Activated naive CD8-positive, alpha-beta T cell (primary cell): ENCODE results near the gene RBL2.
"Not testable (repeated sequence)": the region's sequence is repeated elsewhere in the genome, so short reads cannot be mapped to it uniquely, and the experiment has no call there.

Experiments used
- H3K27ac Mint-ChIP-seq: one replicate; pipeline ENCODE4 v1.8.0; 2021; ENCODE audit warnings: mixed read lengths
- H3K27me3 Mint-ChIP-seq: one replicate; pipeline ENCODE4 v1.8.0; 2021; ENCODE audit warnings: mixed read lengths
- H3K36me3 Mint-ChIP-seq: one replicate; pipeline ENCODE4 v1.8.0; 2021; ENCODE audit warnings: mixed read lengths
- H3K4me1 Mint-ChIP-seq: one replicate; pipeline ENCODE4 v1.8.0; 2021; ENCODE audit warnings: low read depth, mixed read lengths
- H3K4me3 Mint-ChIP-seq: one replicate; pipeline ENCODE4 v1.8.0; 2021; ENCODE audit warnings: mild to moderate bottlenecking, mixed read lengths
- H3K9me3 Mint-ChIP-seq: one replicate; pipeline ENCODE4 v1.8.0; 2021; ENCODE audit warnings: low read depth, mixed read lengths

RBL2 gene, protein sequence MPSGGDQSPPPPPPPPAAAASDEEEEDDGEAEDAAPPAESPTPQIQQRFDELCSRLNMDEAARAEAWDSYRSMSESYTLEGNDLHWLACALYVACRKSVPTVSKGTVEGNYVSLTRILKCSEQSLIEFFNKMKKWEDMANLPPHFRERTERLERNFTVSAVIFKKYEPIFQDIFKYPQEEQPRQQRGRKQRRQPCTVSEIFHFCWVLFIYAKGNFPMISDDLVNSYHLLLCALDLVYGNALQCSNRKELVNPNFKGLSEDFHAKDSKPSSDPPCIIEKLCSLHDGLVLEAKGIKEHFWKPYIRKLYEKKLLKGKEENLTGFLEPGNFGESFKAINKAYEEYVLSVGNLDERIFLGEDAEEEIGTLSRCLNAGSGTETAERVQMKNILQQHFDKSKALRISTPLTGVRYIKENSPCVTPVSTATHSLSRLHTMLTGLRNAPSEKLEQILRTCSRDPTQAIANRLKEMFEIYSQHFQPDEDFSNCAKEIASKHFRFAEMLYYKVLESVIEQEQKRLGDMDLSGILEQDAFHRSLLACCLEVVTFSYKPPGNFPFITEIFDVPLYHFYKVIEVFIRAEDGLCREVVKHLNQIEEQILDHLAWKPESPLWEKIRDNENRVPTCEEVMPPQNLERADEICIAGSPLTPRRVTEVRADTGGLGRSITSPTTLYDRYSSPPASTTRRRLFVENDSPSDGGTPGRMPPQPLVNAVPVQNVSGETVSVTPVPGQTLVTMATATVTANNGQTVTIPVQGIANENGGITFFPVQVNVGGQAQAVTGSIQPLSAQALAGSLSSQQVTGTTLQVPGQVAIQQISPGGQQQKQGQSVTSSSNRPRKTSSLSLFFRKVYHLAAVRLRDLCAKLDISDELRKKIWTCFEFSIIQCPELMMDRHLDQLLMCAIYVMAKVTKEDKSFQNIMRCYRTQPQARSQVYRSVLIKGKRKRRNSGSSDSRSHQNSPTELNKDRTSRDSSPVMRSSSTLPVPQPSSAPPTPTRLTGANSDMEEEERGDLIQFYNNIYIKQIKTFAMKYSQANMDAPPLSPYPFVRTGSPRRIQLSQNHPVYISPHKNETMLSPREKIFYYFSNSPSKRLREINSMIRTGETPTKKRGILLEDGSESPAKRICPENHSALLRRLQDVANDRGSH

GRCh38 chr16:53434377-53435065, at the start of gene RBL2:
TSS of gene RBL2 (plus strand) at chr16:53434471. CDS start at chr16:53434557, 86 bp downstream.
- Mint-ChIP-seq H3K4me1 (peaks cover 45% of the 10 kb centered on the region), H3K27ac (peak within 1 kb of the TSS; percentile 97), H3K4me3 (peak within 1 kb of the TSS; percentile 97), H3K27me3 (no peaks in the 10 kb centered on the region), H3K9me3 (no peaks in the 10 kb centered on the region), H3K36me3 (peaks cover 3% of the 10 kb centered on the region)

DNA sequence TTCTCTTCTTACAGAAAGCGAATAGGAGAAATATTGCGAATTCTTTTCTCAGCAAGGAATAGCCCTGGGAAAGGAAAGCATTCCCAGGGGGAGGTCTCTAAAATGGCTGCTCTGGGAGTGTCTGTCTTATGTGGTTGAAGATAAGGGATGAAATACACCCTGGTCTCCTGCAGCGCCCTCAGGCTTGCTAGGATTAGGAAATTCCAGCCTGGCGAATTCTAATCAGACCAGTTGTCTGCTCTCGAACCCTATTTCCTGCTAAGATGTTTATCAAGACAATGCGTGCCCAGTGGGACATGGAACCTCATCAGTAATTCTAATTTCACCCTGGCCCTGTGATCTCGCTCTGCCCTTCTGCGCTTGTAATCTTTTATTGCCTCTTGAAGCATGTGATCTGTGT, 49.7 kb upstream of the RBL2 start:
- H3K36me3 Mint-ChIP-seq = peaks cover 28% of the 10 kb centered on the region
- not testable (repeated sequence) for H3K27ac Mint-ChIP-seq, H3K4me3 Mint-ChIP-seq, H3K27me3 Mint-ChIP-seq
- H3K9me3 Mint-ChIP-seq = peaks cover 17% of the 10 kb centered on the region
- H3K4me1 Mint-ChIP-seq = peaks cover 12% of the 10 kb centered on the region

DNA sequence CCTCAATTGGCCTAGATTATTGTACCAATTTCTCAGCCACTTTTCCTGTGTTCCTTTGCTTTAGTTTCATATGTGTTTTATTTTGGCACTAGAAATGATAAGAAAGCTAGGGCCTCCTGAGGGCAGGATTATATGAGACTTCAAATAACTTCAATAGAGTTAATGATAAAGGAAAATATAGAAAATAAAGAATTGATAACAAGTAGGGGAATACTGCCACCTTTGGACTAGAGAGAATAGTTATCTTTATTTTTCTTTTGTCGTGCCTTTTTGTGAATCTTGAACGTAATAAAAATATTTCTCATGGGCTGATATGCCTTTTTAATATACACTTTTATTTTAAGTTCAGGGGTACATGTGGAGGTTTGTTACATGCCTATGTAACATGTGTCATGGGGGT, 29.3 kb upstream of the RBL2 start:
- Mint-ChIP-seq H3K9me3 (no peaks in the 10 kb centered on the region), H3K4me1 (no peaks in the 10 kb centered on the region), H3K4me3 (no peak overlapping the region), H3K27me3 (no peaks in the 10 kb centered on the region), H3K27ac (no peak overlapping the region), H3K36me3 (no peaks in the 10 kb centered on the region)

GRCh38 chr16:53412549-53412948, 21.7 kb upstream of the RBL2 start:
- Mint-ChIP-seq H3K27me3 (no peaks in the 10 kb centered on the region), H3K27ac (no peak overlapping the region), H3K4me3 (no peak overlapping the region), H3K9me3 (no peaks in the 10 kb centered on the region), H3K4me1 (no peaks in the 10 kb centered on the region), H3K36me3 (peaks cover 2% of the 10 kb centered on the region)

DNA sequence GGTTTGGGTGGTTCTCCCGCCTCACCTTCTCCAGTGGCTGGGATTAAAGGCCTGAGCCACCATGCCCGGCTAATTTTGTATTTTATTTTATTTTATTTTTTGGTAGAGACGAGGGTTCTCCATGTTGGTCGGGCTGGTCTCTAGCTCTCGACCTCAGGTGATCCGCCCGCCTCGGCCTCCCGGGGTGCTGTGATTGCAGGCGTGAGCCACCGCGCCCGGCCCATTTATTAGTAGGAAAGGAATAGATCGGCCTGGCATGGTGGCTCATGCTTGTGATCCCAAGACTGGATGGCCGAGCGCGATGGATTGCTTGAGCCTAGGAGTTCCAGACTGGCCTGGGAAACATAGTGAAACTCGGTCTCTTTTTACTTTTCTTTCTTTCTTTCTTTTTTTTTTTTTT, 20.4 kb upstream of the RBL2 start:
- no peaks in the 10 kb centered on the region for H3K4me1 Mint-ChIP-seq
- H3K9me3 Mint-ChIP-seq = no peaks in the 10 kb centered on the region
- no peak overlapping the region for H3K27ac Mint-ChIP-seq
- H3K27me3 Mint-ChIP-seq = no peaks in the 10 kb centered on the region
- H3K36me3 Mint-ChIP-seq = peaks cover 2% of the 10 kb centered on the region
- no peak overlapping the region for H3K4me3 Mint-ChIP-seq

DNA sequence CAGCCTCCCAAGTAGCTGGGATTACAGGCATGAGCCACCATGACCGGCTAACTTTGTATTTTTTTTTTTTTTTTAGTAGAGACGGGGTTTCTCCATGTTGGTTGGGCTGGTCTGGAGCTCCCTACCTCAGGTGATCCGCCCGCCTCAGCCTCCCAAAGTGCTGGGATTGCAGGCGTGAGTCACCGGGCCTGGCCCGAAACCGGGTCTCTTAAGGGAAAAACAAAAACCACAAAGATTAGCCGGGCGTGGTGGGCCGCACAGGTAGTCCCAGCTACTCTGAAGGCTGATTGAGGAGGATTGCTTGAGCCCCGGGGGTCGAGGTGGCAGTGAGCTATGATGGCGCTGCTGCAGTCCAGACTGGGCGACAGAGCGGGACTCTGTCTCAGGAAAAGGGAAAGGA, 19.9 kb upstream of the RBL2 start:
- Mint-ChIP-seq H3K4me1 (no peaks in the 10 kb centered on the region), H3K36me3 (peaks cover 2% of the 10 kb centered on the region), H3K27me3 (no peaks in the 10 kb centered on the region), H3K4me3 (no peak overlapping the region), H3K9me3 (no peaks in the 10 kb centered on the region), H3K27ac (no peak overlapping the region)

GRCh38 chr16:53415504-53415903, 18.8 kb upstream of the RBL2 start:
- Mint-ChIP-seq H3K4me3 (no peak overlapping the region), H3K27ac (no peak overlapping the region), H3K27me3 (no peaks in the 10 kb centered on the region), H3K36me3 (peaks cover 2% of the 10 kb centered on the region), H3K9me3 (no peaks in the 10 kb centered on the region), H3K4me1 (no peaks in the 10 kb centered on the region)

- H3K4me3 Mint-ChIP-seq = no peak overlapping the region
- H3K4me1 Mint-ChIP-seq = no peaks in the 10 kb centered on the region
- H3K27ac Mint-ChIP-seq = no peak overlapping the region
- no peaks in the 10 kb centered on the region for H3K36me3 Mint-ChIP-seq
- H3K27me3 Mint-ChIP-seq = no peaks in the 10 kb centered on the region
- no peaks in the 10 kb centered on the region for H3K9me3 Mint-ChIP-seq
These were observed 17.3 kb upstream of the RBL2 start for GRCh38 chr16:53417011-53417410.

DNA sequence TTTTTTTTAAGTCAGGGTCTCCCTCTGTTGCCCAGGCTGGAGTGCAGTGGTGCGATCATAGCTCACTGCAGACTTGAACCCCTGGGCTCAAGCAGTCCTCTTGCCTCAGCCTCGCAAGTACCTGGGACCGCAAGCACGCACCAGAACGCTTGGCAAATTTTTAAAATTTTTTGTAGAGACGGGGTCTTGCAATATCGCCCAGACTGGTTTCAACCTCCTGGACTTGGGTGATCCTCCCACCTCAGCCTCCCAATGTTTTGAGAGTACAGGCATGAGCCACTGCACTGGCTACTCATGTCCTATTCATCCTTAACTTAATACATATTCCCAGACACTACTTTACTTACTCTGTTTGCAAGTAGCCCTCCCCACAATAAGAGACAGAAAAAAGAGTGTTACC, 16.3 kb upstream of the RBL2 start:
- Mint-ChIP-seq H3K4me3 (no peak overlapping the region), H3K27ac (no peak overlapping the region), H3K9me3 (no peaks in the 10 kb centered on the region)

GRCh38 chr16:53419383-53419709, 14.9 kb upstream of the RBL2 start:
- not testable (repeated sequence) for H3K27ac Mint-ChIP-seq

More for the DNA sequence above, 16.3 kb upstream of the RBL2 start:
- H3K36me3 Mint-ChIP-seq = no peaks in the 10 kb centered on the region
- H3K27me3 Mint-ChIP-seq = no peaks in the 10 kb centered on the region
- H3K4me1 Mint-ChIP-seq = no peaks in the 10 kb centered on the region

GRCh38 chr16:53421248-53421647, 13.0 kb upstream of the RBL2 start:
- no peaks in the 10 kb centered on the region for H3K4me1 Mint-ChIP-seq
- H3K27ac Mint-ChIP-seq = no peak overlapping the region
- no peaks in the 10 kb centered on the region for H3K9me3 Mint-ChIP-seq
- H3K27me3 Mint-ChIP-seq = no peaks in the 10 kb centered on the region
- no peaks in the 10 kb centered on the region for H3K36me3 Mint-ChIP-seq
- no peak overlapping the region for H3K4me3 Mint-ChIP-seq

More at GRCh38 chr16:53419383-53419709, 14.9 kb upstream of the RBL2 start:
- H3K9me3 Mint-ChIP-seq, H3K4me1 Mint-ChIP-seq, H3K27me3 Mint-ChIP-seq, H3K4me3 Mint-ChIP-seq, H3K36me3 Mint-ChIP-seq: not testable (repeated sequence)

DNA sequence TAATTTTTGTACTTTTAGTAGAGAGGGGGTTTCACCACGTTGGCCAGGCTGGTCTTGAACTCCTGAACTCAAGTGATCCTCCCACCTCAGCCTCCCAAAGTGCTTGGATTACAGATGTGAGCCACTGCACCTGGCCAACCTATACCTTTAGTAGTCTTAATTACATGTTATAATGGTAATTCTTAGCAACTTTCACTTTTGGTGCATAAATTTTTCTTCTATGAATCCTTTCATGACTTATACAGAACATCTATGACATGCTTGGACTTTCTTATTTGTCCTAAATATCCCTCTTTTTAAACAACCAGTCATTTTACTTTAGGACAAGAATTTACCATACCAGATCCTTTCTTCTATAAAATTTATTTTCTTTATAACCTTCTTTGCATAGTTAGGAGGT, 10.3 kb upstream of the RBL2 start:
- H3K4me3 Mint-ChIP-seq, H3K4me1 Mint-ChIP-seq, H3K27me3 Mint-ChIP-seq, H3K27ac Mint-ChIP-seq, H3K9me3 Mint-ChIP-seq, H3K36me3 Mint-ChIP-seq: not testable (repeated sequence)

DNA sequence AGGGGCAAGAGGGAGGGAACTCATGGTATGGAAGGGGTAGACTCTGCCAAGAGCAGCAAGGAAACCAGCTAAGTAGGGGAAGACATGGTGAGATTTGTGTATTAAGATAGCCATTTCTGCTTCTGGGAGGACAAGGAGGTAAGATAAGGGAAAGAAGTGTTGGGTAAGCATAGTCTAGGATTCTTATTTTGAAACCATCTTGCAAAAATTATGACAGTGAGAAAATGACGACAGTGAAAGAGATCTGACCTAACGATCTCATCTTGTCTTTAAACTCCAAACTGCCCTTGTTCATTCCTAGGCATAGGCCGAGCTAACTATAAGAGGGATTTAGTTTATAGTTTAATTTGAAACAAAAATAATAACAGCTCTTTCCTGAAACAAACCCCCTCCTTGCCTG, 5.6 kb upstream of the RBL2 start:
- no peak overlapping the region for H3K4me3 Mint-ChIP-seq
- no peaks in the 10 kb centered on the region for H3K9me3 Mint-ChIP-seq
- H3K27ac Mint-ChIP-seq = no peak overlapping the region
- peaks cover 3% of the 10 kb centered on the region for H3K36me3 Mint-ChIP-seq
- peaks cover 2% of the 10 kb centered on the region for H3K4me1 Mint-ChIP-seq
- no peaks in the 10 kb centered on the region for H3K27me3 Mint-ChIP-seq

DNA sequence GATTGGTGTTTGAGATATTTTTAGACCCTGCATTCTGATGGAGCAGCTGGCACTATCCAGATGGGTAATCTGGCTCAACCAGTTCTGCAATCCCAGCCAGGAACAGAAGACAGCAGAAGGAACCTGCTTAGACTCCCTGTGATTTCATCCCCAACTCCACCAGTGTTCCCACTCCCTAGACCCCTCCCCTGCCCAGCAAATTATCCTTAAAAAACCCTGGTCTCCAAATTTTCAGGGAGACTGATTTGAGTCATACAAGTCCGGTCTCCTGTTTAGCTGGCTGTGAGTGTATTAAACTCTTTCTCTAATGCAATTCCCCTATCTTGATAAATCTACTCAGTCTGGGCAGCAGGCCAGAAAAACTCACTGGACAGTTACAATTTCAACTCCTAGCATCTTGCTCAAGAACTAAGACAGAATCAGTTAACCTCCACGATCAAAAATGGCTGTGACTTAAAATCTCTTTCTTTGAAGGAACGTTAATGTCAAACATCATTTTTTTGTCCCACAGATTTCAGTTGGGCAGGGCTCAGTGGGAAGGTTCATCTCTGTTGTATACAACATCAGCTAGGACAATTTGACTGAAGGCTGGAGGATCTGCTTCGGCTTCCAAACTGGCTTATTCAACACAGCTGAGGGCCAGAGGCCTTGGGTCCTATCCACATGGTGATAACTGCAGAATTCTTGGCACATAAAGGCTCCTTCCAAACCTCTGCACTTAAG, 4.9 kb upstream of the RBL2 start:
- Mint-ChIP-seq H3K4me3 (no peak overlapping the region), H3K9me3 (no peaks in the 10 kb centered on the region), H3K4me1 (peaks cover 7% of the 10 kb centered on the region), H3K27ac (no peak overlapping the region), H3K36me3 (peaks cover 3% of the 10 kb centered on the region), H3K27me3 (no peaks in the 10 kb centered on the region)
